Ammon's horn (tissue), 1 donor: ENCODE data around the gene TEDC1.

Experiments
- DNase-seq: peaks from one replicate; pipeline ENCODE4 v3.0.0-alpha.2; 2016; ENCODE audit warnings: low spot score

Gene TEDC1, protein sequence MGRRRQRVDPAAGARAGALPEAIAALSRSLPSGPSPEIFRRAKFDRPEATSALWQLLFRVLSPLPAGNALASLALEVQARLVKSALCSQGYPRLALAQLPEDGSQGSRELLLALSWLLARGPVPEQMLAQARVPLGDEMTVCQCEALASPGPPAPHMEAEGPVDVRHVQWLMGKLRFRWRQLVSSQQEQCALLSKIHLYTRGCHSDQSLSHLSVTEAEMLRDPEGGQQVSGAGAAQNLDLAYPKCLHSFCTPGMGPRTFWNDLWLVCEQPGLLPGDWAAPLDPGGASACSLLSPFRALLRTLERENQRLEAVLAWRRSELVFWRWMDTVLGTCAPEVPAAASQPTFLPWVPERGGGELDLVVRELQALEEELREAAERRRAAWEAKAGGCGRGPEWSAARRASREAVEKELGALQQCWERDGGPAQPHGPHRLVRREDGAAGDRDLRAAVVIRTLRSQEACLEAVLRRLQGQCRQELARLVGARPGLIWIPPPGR

GRCh38 chr14:105490572-105491365, at the start of gene TEDC1:
TSS of gene TEDC1 (plus strand) at chr14:105491246. CDS start at chr14:105491376, 130 bp downstream.
- DNase-seq, result peak; percentile 100

DNA sequence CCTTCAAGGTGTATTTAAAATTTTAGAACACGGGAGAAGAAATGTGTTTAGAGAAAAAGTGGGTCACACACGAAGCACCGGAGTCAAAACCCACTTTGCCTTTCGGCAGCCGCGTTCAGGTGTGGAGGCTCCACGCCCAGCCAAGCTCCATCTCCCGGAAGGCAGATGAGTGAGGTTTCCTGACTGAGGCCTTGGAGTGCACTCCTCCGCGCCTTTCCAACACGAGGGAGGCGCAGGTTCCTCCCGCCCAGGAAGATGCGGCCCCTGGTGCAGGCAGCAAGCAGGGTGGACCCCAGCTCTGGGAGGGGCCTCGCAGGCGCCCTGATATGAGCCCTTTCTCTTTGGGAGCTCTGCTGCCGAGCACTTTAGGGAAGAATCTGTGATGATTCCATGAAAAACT, 48.9 kb upstream of the TEDC1 start:
- DNase-seq, result no peak

- no peak for DNase-seq
Measured at GRCh38 chr14:105442834-105443233, 48.2 kb upstream of the TEDC1 start.

GRCh38 chr14:105444859-105445258, 46.2 kb upstream of the TEDC1 start:
- no peak for DNase-seq

- DNase-seq, result no peak
Measured at GRCh38 chr14:105445290-105445689, 45.8 kb upstream of the TEDC1 start.

GRCh38 chr14:105445901-105446845, 44.9 kb upstream of the TEDC1 start:
- no peak for DNase-seq

DNA sequence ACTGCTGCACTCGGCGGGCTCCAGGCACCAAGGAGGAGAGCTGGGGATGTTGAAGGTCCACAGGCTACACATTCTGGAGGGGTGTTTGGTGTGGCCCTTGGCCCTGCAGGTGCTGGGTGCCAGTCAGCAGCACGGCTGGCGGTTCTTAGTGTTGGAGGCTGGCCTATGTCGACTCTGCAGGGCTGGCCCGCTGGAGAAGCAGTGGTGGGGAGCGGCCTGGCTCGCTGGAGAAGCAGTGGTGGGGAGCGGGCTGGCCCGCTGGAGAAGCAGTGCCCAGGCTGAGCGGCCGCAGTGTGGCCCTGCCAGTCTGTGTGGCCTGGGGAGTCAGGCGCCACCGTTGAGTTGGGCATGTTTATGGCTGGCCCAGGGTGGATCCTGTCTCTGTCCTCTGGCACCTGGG, 44.1 kb upstream of the TEDC1 start:
- DNase-seq, result no peak

DNA sequence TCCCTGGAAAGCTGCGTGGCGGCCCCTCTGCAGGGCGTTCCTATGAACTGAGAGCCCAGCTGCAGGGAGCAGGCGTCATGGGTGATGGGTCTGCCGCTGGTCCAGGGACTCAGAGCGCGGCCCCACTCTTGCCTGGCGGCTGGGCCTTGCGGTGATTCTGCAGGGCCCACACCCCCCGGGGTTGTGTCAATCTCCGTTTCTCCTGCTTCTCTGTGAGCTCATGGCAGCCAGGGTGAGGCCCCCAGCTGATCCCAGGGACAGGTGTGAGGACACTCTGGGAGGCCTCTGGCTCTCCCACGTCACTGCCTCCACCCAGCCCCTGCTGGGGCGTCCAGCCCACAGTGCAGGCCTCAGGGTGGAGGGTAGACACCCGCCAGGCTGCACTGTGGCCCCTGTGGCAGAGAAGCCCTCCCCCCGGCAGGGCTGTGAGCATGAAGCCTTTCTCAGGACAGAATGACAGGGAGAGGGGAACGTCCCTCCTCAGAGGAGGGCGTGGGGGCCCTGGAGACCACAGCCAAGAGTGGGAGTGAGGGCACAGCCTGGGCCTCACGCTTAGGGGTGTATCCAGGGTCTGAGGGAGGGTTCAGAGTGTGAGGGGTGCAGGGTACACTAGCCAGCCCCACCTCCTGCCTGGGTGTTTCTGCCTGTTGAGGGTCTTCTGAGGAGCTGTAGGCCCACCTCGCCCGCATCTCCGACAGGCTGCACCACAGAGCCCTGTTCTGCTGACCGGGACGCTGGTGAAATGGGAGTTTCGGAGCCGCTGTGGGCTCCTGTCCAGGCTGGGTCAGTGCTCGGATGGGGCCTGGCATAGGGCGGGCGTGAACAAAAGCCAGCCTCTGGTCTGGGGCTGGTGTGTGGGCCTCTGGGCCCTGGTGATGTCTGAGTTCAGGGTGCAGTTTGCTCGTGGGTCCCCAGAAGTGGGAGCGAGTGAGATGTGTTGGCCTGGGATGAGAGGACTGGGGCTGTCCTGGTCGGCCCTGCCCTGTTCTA, 43.1 kb upstream of the TEDC1 start:
- no peak for DNase-seq

GRCh38 chr14:105448706-105449111, 42.3 kb upstream of the TEDC1 start:
- DNase-seq, result peak; percentile 76

DNA sequence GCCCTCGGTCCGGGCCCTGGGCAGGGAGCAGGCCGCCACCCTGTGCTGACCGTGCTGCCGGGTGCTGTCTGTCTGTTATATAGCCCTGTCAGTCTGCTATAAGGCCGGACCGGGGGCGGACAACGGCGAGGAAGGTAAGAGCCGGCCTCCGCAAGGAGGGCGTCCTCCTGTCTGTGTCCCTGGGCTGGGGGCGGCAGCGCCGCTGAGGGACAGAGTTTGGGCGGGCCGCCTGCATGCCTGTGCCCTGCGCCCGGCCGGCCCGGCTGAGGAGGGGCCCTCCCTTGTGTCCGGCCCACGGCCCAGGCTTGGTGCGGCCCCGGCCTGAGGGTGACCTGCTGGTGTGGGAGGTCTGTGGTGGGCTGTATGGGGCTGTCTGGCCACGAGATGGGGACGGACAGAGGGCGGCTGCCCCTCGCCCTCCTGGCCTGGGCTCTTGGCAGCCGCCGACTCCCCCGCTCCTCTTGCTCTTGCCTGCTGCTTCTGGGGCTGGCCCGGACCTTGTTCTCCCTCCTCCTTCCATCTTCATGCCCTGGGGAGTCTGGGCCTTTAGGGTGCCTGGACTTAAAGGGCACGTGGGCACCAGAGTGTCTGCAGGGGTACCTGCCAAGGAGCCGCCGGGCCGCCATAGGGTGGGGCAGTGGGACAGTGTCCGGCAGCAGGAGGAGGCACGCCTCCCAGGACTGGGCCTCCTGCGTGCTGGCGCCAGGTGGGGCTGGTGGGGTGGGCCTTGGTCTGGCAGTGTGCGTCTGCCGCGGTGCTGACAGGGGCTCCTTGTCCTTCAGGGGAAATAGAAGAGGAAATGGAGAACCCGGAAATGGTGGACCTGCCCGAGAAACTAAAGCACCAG, 41.5 kb upstream of the TEDC1 start:
- DNase-seq, result no peak

GRCh38 chr14:105450123-105450505, 40.9 kb upstream of the TEDC1 start:
- no peak for DNase-seq

DNA sequence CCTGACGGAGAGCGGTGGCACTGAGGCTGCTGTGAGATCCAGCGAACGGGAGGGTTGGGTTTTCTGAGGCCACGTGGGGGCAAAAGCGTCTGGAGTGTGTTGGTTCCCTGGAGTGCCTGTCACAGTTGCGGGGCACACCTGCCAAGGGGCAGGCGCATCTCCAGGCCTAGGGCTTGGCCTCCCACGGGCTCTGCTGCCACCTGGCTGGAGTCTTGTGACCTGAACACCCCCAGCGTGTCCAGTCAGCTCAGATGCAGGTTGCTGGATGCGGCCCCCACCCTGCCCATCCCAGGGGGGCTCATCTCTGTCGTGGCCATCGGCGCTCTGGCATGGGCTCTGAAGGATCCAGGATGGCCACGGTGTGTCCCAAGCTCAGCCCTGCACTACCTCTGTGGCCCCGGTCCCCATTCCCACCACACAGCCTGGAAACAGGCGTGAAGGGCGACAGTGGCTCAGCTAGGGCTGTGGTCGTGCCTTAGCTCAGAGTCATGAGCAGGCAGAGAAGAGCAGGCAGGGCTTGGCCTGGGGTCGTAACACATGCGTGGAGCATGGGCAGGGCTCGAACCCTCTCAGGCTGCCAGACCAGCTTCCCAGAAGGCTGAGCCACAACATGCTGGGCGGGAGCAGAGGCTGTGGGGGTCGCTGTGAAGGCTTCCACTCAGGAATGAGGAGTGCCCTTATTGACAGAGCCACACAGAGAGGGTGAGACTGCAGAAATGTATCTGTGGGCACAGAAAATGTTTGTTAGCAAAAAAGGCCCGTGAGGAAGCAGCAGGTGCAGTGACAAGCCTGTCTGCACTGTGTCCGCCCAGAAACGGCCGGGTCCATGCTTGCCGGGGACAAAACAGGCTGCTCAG, 40.0 kb upstream of the TEDC1 start:
- no peak for DNase-seq

DNA sequence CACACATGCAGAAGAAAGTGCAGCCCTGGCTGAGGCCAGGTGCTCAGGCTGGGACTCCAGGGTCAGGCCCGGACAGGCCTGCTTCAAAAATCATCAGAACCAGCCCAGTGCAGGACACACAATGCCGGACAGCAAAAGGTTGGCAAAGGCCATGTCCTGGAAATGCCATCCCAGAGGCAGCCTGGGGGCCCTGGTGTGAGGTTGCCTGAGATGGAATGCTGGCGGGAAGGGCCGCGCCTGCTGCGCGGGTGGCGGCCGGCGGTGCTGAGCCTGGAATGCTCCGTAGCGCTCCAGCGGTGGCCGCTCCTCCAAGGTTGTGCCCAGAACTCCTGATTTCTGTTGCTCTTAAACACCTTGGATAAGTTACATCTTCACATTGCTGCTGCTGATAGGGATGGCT, 38.1 kb upstream of the TEDC1 start:
- DNase-seq, result no peak

DNA sequence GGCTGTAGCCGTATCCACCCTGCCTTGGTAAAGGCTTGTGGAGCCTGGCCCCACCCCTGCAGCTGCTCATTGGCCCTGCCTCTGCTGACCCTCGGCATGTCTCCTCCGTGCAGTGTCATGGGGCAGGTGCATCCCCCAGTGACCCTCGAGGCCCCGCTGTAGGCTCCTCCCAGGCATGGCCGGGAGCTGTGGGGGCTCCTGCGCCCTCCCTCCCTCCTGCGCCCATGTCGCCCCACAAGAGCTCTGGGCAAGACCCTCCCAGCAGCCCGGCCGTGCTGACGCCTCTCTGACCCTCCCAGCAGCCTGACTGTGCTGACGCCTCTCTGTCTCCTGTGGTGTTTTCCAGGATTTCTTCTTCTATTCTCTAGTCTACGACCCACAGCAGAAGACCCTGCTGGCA, 37.2 kb upstream of the TEDC1 start:
- no peak for DNase-seq

GRCh38 chr14:105455086-105455640, 35.9 kb upstream of the TEDC1 start:
- no peak for DNase-seq

DNA sequence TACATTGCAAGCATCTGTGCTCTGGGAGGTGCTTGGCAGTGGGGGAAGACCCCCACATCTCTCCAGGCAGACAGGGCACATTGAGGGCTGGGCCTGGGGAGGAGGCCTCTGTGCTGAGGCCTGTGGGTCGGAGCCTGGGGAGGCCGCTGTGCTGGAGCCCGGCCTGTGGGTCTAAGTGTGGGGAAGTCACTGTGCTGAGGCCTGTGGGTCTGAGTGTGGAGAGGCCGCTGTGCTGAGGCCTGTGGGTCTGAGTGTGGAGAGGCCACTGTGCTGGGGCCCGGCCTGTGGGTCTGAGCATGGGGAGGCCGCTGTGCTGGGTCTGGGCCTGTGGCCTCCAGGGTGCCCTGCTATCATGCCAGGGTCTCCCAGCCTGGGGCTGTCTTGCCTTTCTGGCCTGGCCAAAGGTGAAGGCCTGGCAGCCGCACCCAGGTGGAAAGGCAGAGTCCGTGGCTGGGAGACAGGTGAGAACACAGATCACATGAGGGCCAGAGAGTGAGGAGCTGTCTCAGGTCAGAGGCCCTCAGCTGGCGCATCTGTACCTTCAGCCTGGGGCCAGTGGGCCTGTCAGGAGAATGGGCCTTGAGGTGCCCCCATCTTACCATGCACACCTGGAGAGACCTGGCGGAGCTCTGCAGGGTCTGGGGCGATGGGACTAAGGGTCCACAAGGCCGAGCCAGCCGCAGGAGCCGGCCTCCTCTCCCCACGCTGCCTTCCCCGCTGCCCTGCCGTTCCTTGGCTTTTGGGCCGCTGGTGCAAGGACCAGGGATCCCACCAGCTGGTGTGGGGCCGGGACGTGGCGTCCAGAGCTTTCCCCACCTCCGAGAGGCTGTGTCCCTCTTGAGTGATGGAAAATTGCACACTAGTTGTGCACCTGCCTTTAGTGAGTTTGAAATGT, 35.0 kb upstream of the TEDC1 start:
- DNase-seq, result no peak
